GM19043 (cell line): ENCODE data around the gene TST.
"Not testable (repeated sequence)": the region's sequence is repeated elsewhere in the genome, so short reads cannot be mapped to it uniquely, and the experiment has no call there.

Experiments used
- ATAC-seq: cut with Tn5 transposase; IDR thresholded peaks from one replicate; pipeline ENCODE4 v1.9.1; 2021; ENCODE audit warnings: low read depth; ENCODE audit not compliant: unreplicated experiment

The TST gene

DNA sequence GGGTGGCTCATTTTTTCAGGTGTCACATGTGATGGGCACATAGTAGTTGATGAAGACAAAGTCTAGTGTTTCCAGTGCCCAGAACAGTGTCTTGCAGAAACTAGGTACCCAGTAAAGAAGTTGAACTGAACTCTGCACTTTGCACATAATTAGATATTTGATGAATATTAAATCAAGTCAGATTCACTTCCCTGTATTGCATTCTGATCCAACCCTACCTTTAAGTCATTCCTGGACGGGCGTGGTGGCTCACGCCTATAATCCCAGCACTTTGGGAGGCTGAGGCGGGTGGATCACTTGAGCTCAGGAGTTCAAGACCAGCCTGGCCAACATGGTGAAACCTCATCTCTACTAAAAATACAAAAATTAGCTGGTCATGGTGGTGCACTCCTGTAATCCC, 30.2 kb downstream of the TST start:
- not testable (repeated sequence) for ATAC-seq

DNA sequence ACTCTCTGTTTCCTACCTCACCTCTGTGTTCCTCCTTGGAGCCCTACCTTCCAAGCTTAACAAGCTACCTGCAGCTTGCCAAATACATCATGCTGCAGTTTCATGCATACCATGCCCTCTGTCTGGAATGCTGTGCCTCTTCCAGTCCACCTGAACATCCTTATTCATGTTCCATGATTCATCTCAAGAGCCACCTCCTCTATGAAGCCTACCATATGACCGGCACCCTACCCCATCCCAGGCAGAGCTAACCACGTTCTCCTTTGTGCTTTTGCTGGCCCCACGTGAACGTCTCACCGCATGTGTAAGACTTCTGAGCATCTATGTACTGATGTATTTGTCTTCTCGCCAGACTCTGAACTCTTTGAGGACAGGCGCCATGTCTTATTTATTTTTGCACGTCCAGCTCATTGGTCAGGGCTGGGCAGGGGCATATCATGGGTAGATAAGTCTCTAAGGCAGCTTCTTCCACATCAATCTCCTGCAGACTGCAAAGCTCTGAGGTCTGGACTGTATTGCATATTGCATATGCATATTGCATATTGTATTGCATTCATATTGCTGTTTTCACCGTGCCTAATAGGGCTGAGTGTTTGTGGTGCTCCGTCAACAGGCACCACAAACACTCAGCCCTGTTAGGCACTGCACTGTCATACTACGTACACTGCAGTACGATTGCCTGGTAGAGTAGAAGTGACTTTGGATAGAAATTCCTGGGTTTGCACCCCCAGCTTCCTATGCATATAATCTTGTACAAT, 31.0 kb downstream of the TST start:
- no peak for ATAC-seq

DNA sequence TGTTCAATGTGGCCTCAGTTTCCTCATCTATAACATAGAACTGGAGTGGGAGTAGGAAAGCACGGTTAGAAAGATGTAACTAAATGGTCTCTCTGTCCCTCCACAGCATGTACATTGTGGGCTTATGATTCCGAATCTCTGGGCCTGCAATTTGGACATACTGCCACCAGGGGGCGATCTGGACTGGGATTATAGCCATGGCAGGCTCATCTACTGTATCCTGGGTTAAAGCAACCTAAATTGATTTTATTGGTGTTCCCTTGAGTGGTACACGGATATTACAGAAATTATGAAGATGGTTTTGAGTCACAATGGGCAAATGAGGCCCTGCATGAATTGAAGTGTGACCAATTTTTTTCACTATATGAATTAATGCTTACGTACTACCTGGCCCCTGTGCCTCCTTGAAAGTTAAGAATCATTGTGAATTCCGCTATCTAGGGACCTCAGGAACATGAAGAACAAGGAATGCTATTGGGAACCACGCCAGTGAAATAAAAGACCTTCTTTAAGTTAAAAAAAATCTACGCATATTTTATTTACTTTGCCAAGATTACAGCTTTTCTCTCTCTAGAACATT, 32.9 kb downstream of the TST start:
- ATAC-seq: no peak

DNA sequence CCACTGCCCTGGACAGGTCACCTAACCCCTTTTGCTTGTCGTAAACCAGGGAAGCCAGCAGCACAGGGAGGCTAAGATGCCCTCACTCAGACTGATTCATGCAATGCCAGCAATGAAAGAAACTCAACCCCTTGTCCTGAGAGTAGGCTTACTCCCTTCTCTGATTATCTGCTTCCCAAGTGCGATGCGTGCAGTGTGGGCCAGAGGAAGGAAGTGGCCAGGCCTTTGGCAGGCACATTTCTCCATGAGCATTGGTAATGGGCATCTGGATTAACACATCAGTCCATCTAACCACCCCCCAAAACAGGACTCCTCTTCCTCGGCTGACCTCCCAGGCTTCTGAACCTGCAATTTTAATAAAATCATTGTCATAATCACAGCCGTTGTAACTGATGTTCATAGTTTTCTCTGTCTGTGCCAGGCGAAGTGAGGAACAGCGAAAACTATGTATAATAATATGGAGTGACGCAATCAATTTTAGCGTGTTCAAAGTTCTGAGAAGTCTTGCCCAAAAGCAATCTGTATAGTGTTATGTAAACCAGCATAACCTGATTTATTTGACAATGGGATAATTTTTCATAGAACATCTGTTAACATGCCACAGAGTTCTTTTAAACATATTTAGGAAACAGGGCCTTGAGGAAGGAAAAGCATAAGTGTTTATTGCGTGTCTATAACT, 33.9 kb downstream of the TST start:
- no peak for ATAC-seq

DNA sequence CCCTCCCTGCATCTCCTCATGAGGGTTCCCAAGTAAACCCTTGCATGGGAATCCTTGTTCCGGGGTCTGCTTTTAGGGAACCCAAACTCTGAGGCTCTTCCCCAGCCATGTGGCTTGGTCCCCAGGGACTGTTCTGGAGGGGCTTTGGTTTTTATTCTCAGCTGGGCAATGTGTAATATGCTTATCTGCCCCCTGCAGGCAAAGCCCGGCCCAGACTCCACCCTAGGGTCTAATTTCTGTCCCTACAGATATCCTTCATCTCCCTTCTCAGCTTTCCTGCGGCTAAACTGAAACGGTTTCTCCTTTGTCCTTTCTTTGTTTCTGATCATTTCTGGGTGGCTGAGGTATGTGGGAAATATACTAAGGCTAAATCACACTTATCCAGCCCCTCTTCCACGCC, 37.1 kb downstream of the TST start:
- no peak for ATAC-seq

DNA sequence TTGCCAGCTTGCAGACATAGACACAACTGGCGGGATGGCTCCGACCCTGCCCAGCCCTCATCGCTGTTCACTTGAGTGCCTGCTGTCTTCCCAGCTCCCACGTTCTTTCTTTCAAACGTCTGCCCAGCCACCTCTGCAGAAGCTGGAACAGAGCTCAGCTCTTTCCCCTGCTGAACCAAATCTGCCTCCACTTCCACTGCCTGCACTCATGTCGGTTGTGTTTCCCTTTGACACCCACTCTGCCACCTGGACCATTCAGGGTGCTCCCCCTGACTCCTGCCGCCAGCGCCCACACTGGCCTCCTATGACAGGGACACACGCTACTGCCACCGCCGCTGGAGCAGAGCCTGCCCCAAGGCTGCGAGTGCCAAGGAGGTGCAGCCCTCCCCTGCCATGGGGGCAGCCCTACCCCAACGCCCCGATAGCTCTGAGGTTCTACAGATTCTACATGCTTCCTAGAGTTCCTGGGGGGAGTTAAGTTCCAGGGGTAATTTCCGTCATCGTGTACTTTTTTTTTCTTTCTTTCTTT, 37.9 kb downstream of the TST start:
- no peak for ATAC-seq

DNA sequence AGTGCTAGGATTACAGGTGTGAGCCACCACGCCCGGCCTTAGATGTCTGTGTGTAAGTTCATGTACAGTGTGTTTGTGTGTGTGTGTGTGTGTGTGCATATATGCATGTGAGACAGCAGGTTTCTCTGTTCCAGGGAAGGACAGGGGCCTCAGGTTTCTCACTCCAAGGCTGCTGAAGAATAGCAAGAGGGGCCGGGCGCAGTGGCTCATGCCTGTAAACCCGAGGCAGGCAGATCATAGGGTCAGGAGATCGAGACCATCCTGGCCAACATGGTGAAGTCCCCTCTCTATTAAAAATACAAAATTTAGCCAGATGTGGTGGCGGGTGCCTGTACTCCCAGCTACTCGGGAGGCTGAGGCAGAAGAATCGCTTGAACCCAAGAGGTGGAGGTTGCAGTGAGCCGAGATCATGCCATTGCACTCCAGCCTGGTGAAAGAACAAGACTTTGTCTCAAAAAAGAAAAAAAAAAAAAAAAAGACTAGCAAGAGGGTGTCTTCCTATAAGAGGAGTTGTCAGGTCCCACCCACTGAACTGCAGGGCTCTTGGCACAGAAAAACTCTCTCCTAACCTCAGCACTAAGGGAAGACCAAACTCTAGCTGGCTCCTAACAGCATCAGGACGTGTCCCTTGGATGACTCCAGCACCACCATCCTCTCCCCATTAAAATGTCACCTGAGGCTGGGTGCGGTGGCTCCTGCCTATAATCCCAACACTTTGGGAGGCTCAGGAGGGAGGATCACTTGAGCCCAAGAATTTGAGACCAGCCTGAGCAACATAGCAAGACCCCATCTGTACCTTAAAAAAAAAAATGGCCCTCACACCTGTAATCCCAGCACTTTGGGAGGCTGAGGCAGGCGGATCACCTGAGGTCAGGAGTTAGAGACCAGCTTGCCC, 40.0 kb downstream of the TST start:
- no peak for ATAC-seq

DNA sequence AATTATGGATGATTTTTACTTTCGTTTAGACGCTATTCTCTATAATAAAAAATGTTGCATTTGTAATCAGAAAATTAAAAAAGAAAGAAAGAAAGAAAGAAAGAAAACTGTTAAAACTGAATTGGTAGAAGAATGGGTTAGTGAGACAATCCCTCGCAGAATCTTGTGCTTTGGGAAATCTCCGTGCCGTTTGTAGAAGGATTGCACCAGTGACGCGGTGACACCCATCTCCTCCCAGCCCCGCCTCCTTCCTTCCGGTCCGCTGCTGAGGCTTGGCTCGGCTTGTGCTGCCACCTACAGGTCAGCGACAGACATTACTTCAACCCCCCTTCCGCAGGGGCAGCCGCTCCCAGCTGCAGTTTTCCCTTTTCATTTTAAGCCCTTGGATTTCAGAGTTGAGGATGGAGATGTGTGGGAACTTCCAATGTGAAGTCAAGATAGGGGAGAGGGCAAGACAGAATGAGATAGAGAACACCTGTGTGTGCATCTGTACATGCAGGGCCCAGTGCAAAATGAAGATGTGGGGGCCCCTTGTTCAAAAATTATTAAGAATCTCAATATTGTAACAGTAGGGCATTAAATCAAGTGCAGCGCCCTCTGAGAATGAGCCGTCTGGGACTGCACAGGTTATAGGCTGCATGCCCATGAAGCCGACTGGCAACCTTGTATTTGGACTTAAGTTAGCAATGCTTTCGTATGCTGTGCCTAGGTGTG, 41.1 kb downstream of the TST start:
- ATAC-seq: no peak

DNA sequence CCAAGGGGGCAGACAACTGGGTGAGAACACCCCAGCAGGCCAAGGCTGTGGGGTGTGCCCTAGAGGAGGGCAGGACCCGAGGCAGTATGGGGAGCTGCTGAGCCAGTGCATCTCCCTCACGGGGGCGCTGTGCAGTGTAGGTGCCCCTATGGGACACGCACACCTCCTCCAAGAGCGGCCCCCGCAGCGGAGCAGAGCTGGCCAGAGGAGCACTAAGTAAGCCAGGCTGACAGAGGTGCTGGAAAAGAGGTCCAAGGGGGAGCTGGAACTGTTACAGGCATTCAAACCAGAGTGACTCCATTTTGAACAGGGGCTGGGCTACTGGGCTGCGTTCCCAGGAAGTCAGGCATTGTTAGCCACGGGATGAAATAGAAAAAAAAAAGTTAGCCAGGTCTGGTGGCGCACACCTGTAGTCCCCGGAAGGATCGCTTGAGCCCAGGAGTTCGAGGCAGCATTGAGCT, 41.8 kb downstream of the TST start:
- ATAC-seq: no peak

DNA sequence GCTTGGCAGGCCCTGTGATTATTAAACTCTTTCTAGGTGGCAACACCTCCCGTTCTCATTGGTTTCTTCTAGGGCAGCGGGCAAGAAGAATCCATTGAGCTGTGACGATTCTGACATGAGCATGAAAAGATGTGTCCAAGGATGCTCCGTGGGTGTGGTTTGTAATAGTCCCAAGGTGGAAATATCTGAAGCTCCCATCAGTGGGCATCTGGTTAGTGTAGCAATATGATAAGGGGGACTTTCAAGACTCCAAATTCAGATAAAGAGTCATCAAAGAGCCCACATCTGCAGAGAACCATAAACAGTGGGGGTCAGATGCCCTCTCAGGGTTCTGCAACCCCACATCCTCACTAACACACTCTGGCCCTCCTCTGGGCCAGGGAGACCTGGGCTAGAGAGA, 42.6 kb downstream of the TST start:
- no peak for ATAC-seq

DNA sequence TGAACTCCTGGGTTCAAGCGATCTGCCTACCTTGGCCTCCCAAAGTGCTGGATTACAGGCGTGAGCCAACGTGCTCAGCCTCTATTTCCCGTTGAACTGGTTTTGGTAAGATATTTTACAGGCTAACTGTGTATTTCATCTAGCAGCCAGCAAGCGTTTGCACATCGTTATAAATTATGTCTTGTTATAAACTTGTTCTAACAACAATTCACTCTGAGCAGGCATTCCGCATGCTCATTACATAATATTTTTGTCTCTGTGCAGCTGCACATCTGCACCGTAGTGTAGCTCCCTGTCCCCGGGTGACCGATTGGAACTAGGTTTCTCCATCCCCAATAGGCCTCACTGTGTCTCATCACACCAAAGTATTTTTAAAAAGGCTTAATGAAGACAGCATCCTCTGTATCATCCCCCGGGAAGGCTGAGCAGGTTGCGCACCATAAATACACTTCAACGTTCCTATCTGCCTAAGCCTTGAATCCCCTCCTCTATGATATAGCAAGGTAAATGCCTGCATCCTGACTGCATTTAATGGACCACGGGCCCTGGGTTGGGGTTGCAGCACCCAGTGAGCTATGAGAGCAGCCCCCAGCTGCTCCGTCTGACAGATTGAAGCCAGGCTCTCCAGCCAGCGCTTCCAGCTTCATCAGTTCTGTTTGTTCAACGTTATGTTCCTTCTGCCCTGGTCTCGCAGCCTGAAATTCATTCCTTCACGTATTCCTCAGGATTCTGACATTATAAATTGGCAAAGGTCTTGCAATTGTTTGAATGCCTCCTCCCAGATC, 47.7 kb downstream of the TST start:
- ATAC-seq: no peak

DNA sequence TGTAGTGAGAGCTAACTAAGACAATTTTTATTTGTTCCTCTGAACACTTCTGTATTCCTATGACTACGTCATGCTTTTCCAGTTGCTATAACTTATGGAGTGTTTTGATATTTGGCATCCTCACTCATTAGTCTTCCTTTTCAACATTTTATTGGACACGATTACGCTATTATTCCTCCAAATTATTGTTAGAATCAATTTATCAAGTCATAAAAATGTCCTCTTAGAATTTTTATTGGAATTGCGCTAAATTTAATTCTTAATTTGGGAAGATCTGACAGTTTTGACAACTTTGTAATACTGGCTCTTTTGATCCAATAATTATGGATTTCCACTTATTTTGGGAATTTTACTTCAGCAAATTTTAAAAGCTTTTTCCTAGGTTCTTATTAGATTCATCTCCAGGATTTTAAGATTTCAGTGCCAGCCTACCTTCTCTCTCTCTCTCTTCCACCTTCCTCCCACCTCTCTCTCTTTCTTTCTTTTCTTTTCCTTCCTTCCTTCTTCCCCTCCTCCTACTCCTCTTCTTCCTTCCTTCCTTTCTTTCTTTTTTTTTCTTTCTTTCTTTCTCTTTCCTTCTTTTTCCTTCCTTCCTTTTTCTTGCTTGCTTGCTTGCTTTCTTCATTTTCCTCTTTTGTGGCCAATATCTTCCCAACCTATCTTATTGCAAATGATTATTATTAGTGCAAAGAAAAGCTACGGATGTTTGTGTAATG, 50.8 kb downstream of the TST start:
- ATAC-seq: no peak

DNA sequence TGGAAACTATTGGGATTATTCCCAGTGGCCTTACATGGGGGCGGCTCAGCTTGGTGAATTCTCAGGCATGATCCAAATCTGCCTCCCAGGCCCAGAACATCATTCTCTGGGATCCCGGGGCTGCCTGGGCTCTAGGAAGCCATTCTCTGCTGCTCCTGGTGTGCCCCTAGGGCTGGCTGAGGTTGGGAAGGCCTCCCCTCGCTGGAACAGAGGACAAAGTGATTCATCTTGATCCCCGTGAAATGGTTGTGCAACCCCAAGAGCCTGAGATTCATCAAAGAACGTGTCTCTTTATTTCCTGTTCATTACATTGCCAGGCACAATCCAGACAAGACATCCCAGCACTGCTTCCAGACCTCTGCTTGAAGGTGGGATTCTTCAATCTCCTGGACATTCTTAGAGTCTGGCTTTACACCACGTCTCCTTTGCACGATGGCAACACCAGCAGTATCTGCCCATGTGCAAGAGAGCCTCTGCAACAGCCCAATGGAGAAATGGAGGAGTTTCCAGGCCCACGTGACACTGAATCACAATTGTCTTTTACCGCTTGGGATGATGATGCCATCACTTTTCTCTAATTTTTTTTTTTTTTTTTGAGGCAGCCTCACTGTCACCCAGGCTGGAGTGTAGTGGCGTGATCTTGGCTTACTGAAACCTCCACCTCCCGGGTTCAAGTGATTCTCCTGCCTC, 52.3 kb downstream of the TST start:
- no peak for ATAC-seq

DNA sequence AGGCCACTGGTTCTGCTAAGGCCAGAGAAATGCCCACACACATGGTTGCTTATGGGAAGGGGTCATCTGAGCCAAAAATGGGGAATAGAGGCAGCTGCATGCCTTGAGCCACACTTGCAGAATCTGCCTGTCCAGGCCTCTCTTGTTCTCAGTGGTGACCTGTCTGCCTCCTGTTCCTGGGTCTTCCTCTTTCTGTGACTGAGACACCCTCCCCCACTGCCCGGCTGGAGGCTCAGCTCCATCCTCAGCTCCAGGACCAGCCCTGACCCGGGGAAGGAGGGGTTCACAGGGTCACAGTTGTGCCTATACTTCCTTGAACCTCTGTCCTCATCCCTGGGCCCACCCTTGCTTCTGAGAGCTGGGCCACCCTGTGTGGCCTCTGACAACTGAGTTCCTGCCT, 53.6 kb downstream of the TST start:
- no peak for ATAC-seq

DNA sequence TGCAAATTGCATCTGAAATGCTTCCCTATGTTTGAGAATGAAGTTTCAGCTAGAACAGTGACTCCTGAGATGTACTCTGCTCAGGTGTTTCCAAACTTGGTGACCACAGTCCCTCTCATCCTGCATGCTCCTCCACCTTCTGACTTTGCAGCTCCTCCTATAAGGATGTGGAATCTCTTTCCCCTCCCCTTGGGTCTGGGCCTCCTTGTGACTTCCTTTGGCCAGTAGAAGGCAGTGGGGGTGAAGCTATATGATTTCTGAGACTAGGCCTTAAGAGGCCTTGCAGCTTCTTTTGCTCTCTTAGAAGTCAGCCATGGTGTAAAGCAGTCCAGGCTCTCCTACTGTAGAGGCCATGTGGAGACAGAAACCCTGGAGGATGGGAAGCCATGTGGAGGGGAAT, 55.1 kb downstream of the TST start:
- ATAC-seq: no peak

DNA sequence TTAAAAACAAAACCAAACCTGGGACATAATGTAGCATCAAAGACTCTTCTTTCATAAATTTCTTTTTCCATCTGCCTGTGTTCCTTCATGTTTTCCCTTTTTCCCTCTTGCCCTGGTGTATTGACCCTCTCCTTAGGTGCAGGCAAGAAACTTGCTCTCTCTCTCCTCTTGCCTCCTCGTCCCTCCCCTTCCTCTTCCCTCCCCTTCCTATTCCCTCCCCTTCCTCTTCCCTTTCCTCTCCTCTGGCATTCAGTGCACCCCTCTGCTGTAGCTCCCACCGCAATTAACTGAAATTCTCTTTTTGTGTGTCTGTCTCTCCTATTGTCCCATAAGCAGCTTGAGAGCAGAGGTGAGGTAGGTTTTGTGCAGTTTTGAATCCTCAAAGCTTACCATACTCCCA, 55.9 kb downstream of the TST start:
- ATAC-seq: no peak

DNA sequence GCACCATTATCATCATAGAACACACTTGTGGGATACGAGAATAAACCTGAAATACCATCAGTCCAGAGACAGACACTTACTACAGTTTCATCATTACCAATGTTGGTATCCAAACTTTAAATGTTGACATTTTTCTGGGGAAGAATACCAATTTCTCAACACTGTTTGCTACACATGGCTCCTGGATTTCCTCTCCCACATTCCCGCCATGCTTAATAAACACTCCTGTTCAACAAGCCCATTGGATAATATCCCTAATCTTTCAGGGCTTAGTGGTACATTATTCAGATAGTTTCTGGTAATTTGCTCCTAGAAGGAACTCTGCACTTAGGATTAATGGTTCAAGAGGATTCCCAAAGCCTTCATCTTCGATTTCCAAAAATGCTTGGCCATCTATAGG, 57.6 kb downstream of the TST start:
- ATAC-seq: no peak
